Measurements from ENCODE around the gene ZFP36L2. TPM values are rescaled to one million over a fixed set of nuclear protein-coding genes. Genes with fewer than 3 reads are reported as not detected.

Gene ZFP36L2
- total RNA-seq (2014; rRNA removed; shearing (Covaris generic); ENCODE audit: low replicate concordance), result 4.0 and 10.6 TPM in 2 replicates

GRCh38 chr2:43226558-43226954 lies at the start of gene ZFP36L2:
TSS of gene ZFP36L2 (minus strand) at chr2:43226606. CDS start at chr2:43226315, 291 bp downstream.
- no peaks in the 10 kb centered on the region for H3K9me3 ChIP-seq (ENCODE audit: low read length)
- peaks cover 34% of the 10 kb centered on the region for H4K20me1 ChIP-seq (ENCODE audit: insufficient read depth, low read depth, low read length)
- peaks cover 73% of the 10 kb centered on the region for H3K4me1 ChIP-seq (ENCODE audit: low read length)
- H3K9me2 ChIP-seq (replicated peaks; ENCODE audit: insufficient read depth, low read length), result no peaks in the 10 kb centered on the region
- H3K4me3 ChIP-seq (ENCODE audit: low read length), result peak within 1 kb of the TSS; percentile 90
- peak within 1 kb of the TSS; percentile 97 for H3K27ac ChIP-seq (ENCODE audit: low read length)
- peaks cover 17% of the 10 kb centered on the region for H3K36me3 ChIP-seq (ENCODE audit: insufficient read depth, low read length)
- peaks cover 41% of the 10 kb centered on the region for H3K79me2 ChIP-seq (ENCODE audit: low read length)
- H2AFZ ChIP-seq (ENCODE audit: low read length), result no peak within 1 kb of the TSS
- DNase-seq, result peak; percentile 98
- H3K9ac ChIP-seq (ENCODE audit: low read length), result peak within 1 kb of the TSS; percentile 98
- no peaks in the 10 kb centered on the region for H3K27me3 ChIP-seq (ENCODE audit: low read length)
- H3K4me2 ChIP-seq (ENCODE audit: low read depth, low read length, poor library complexity, severe bottlenecking), result peak within 1 kb of the TSS; percentile 98

- Histone ChIP-seq H3K27ac (ENCODE audit: low read length) (no peak overlapping the region), H3K27me3 (ENCODE audit: low read length) (no peaks in the 10 kb centered on the region), H3K4me3 (ENCODE audit: low read length) (no peak overlapping the region), H3K4me2 (ENCODE audit: low read depth, low read length, poor library complexity, severe bottlenecking) (no peak overlapping the region), H3K4me1 (ENCODE audit: low read length) (peaks cover 11% of the 10 kb centered on the region), H3K9ac (ENCODE audit: low read length) (no peak overlapping the region), H4K20me1 (ENCODE audit: insufficient read depth, low read depth, low read length) (no peaks in the 10 kb centered on the region), H3K9me2 (replicated peaks; ENCODE audit: insufficient read depth, low read length) (no peaks in the 10 kb centered on the region), H3K36me3 (ENCODE audit: insufficient read depth, low read length) (no peaks in the 10 kb centered on the region), H3K9me3 (ENCODE audit: low read length) (no peaks in the 10 kb centered on the region), H2AFZ (ENCODE audit: low read length) (no peak overlapping the region), H3K79me2 (ENCODE audit: low read length) (no peaks in the 10 kb centered on the region)
- no peak for DNase-seq
Measured at GRCh38 chr2:43274721-43275120, 48.3 kb upstream of the ZFP36L2 start.

DNA sequence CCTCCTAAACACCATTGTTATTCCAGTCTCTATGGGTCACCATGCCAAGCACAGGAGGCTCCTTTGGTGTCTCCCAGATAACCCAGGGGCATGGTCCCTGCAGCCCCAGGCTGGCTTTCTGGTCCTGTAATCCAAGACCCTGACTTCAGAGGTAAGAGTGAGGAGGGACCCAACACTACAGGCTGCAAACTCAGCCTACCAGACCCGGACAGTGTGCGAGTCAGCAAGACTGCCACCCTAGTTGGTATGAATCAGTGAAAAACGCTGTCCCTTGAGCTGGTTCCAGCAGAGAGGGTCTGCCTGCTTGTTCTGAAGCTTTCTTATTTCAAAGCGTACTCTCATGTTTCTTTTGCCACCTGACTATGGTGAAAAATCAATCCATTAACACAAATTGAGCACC lies 47.6 kb upstream of the ZFP36L2 start:
- Histone ChIP-seq H3K36me3 (ENCODE audit: insufficient read depth, low read length) (no peaks in the 10 kb centered on the region), H4K20me1 (ENCODE audit: insufficient read depth, low read depth, low read length) (no peaks in the 10 kb centered on the region), H3K27me3 (ENCODE audit: low read length) (no peaks in the 10 kb centered on the region), H3K9me3 (ENCODE audit: low read length) (no peaks in the 10 kb centered on the region), H3K27ac (ENCODE audit: low read length) (no peak overlapping the region), H3K9ac (ENCODE audit: low read length) (no peak overlapping the region), H2AFZ (ENCODE audit: low read length) (no peak overlapping the region), H3K4me2 (ENCODE audit: low read depth, low read length, poor library complexity, severe bottlenecking) (no peak overlapping the region), H3K4me1 (ENCODE audit: low read length) (peaks cover 11% of the 10 kb centered on the region), H3K79me2 (ENCODE audit: low read length) (no peaks in the 10 kb centered on the region), H3K9me2 (replicated peaks; ENCODE audit: insufficient read depth, low read length) (no peaks in the 10 kb centered on the region), H3K4me3 (ENCODE audit: low read length) (no peak overlapping the region)
- no peak for DNase-seq

- no peaks in the 10 kb centered on the region for H4K20me1 ChIP-seq (ENCODE audit: insufficient read depth, low read depth, low read length)
- DNase-seq, result no peak
- no peak overlapping the region for H3K9ac ChIP-seq (ENCODE audit: low read length)
- peaks cover 11% of the 10 kb centered on the region for H3K4me1 ChIP-seq (ENCODE audit: low read length)
- H3K9me2 ChIP-seq (replicated peaks; ENCODE audit: insufficient read depth, low read length), result no peaks in the 10 kb centered on the region
- H3K79me2 ChIP-seq (ENCODE audit: low read length), result no peaks in the 10 kb centered on the region
- no peak overlapping the region for H2AFZ ChIP-seq (ENCODE audit: low read length)
- H3K36me3 ChIP-seq (ENCODE audit: insufficient read depth, low read length), result no peaks in the 10 kb centered on the region
- H3K27me3 ChIP-seq (ENCODE audit: low read length), result no peaks in the 10 kb centered on the region
- H3K4me2 ChIP-seq (ENCODE audit: low read depth, low read length, poor library complexity, severe bottlenecking), result no peak overlapping the region
- H3K27ac ChIP-seq (ENCODE audit: low read length), result no peak overlapping the region
- H3K9me3 ChIP-seq (ENCODE audit: low read length), result no peaks in the 10 kb centered on the region
- H3K4me3 ChIP-seq (ENCODE audit: low read length), result no peak overlapping the region
Measured at GRCh38 chr2:43273529-43273928, 47.1 kb upstream of the ZFP36L2 start.

- no peak overlapping the region for H3K4me3 ChIP-seq (ENCODE audit: low read length)
- peaks cover under 1% of the 10 kb centered on the region for H3K4me1 ChIP-seq (ENCODE audit: low read length)
- H4K20me1 ChIP-seq (ENCODE audit: insufficient read depth, low read depth, low read length), result no peaks in the 10 kb centered on the region
- peak; percentile 55 for DNase-seq
- H3K27ac ChIP-seq (ENCODE audit: low read length), result no peak overlapping the region
- H2AFZ ChIP-seq (ENCODE audit: low read length), result no peak overlapping the region
- H3K4me2 ChIP-seq (ENCODE audit: low read depth, low read length, poor library complexity, severe bottlenecking), result no peak overlapping the region
- no peaks in the 10 kb centered on the region for H3K27me3 ChIP-seq (ENCODE audit: low read length)
- H3K9me3 ChIP-seq (ENCODE audit: low read length), result no peaks in the 10 kb centered on the region
- no peaks in the 10 kb centered on the region for H3K36me3 ChIP-seq (ENCODE audit: insufficient read depth, low read length)
- H3K9ac ChIP-seq (ENCODE audit: low read length), result no peak overlapping the region
- no peaks in the 10 kb centered on the region for H3K79me2 ChIP-seq (ENCODE audit: low read length)
- no peaks in the 10 kb centered on the region for H3K9me2 ChIP-seq (replicated peaks; ENCODE audit: insufficient read depth, low read length)
Measured at GRCh38 chr2:43270930-43271615, 44.7 kb upstream of the ZFP36L2 start.

DNA sequence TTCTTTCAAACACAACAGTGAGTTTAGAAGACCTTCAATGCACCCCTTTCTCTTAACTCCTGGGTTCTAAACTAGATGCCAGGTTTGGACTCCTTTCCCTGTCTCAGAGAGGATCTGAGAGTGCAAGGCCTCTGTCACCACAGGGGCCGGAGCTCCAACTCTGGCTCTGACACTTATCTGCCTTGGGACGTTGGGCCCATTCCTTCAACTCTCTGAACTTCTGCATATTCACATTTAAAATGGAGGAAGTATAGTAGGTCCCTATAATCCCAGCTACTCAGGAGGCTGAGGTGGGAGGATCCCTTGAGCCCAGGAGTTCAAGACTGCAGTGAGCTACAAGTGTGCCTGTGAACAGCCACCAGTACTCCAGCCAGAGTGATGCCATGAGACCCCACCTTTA lies 44.1 kb upstream of the ZFP36L2 start:
- Histone ChIP-seq H3K4me3 (ENCODE audit: low read length) (no peak overlapping the region), H3K4me2 (ENCODE audit: low read depth, low read length, poor library complexity, severe bottlenecking) (no peak overlapping the region), H3K9me2 (replicated peaks; ENCODE audit: insufficient read depth, low read length) (no peaks in the 10 kb centered on the region), H3K36me3 (ENCODE audit: insufficient read depth, low read length) (no peaks in the 10 kb centered on the region), H3K9ac (ENCODE audit: low read length) (no peak overlapping the region), H3K9me3 (ENCODE audit: low read length) (no peaks in the 10 kb centered on the region), H3K79me2 (ENCODE audit: low read length) (no peaks in the 10 kb centered on the region), H4K20me1 (ENCODE audit: insufficient read depth, low read depth, low read length) (no peaks in the 10 kb centered on the region), H3K27me3 (ENCODE audit: low read length) (no peaks in the 10 kb centered on the region), H3K4me1 (ENCODE audit: low read length) (no peaks in the 10 kb centered on the region), H3K27ac (ENCODE audit: low read length) (no peak overlapping the region), H2AFZ (ENCODE audit: low read length) (no peak overlapping the region)
- DNase-seq, result no peak

- H3K36me3 ChIP-seq (ENCODE audit: insufficient read depth, low read length), result no peaks in the 10 kb centered on the region
- no peak for DNase-seq
- no peaks in the 10 kb centered on the region for H3K9me2 ChIP-seq (replicated peaks; ENCODE audit: insufficient read depth, low read length)
- H4K20me1 ChIP-seq (ENCODE audit: insufficient read depth, low read depth, low read length), result no peaks in the 10 kb centered on the region
- H2AFZ ChIP-seq (ENCODE audit: low read length), result no peak overlapping the region
- H3K9ac ChIP-seq (ENCODE audit: low read length), result no peak overlapping the region
- H3K79me2 ChIP-seq (ENCODE audit: low read length), result no peaks in the 10 kb centered on the region
- H3K27ac ChIP-seq (ENCODE audit: low read length), result no peak overlapping the region
- H3K4me2 ChIP-seq (ENCODE audit: low read depth, low read length, poor library complexity, severe bottlenecking), result no peak overlapping the region
- H3K9me3 ChIP-seq (ENCODE audit: low read length), result no peaks in the 10 kb centered on the region
- no peak overlapping the region for H3K4me3 ChIP-seq (ENCODE audit: low read length)
- H3K4me1 ChIP-seq (ENCODE audit: low read length), result no peaks in the 10 kb centered on the region
- H3K27me3 ChIP-seq (ENCODE audit: low read length), result no peaks in the 10 kb centered on the region
Measured at GRCh38 chr2:43269706-43270105, 43.3 kb upstream of the ZFP36L2 start.

DNA sequence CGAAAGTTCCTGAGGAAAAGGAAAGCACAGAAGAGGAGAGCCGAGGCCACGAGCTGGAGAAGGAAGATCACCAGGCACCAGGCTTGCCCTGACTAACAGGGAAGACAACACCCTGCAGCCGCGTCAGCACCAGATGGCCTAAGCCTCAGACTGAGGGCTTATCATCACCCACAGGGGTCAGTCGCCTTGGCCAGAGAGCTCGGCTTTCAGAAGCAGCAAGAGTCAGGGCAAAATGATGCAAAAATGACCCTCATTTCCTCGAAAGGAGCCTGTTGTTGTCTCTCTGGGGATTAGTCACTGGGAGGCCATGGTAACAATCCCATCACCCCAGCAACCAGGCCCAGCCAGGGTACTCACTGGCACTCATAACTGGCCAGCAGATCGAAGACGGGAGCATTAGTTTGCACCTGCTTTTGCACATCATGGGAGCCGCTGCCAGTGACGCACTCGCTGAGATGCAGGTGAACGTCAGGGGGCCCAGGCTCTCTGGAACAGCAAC lies 42.7 kb upstream of the ZFP36L2 start:
- no peak overlapping the region for H2AFZ ChIP-seq (ENCODE audit: low read length)
- no peaks in the 10 kb centered on the region for H3K36me3 ChIP-seq (ENCODE audit: insufficient read depth, low read length)
- no peaks in the 10 kb centered on the region for H3K9me2 ChIP-seq (replicated peaks; ENCODE audit: insufficient read depth, low read length)
- H3K9ac ChIP-seq (ENCODE audit: low read length), result no peak overlapping the region
- no peaks in the 10 kb centered on the region for H3K27me3 ChIP-seq (ENCODE audit: low read length)
- H4K20me1 ChIP-seq (ENCODE audit: insufficient read depth, low read depth, low read length), result no peaks in the 10 kb centered on the region
- DNase-seq, result no peak
- H3K4me2 ChIP-seq (ENCODE audit: low read depth, low read length, poor library complexity, severe bottlenecking), result no peak overlapping the region
- H3K4me3 ChIP-seq (ENCODE audit: low read length), result no peak overlapping the region
- no peaks in the 10 kb centered on the region for H3K4me1 ChIP-seq (ENCODE audit: low read length)
- no peaks in the 10 kb centered on the region for H3K79me2 ChIP-seq (ENCODE audit: low read length)
- no peaks in the 10 kb centered on the region for H3K9me3 ChIP-seq (ENCODE audit: low read length)
- H3K27ac ChIP-seq (ENCODE audit: low read length), result no peak overlapping the region

Measured in Karpas-422 (cell line).